ENCODE measurements around the gene ANKRD55.
"Not testable (repeated sequence)": the region's sequence is repeated elsewhere in the genome, so short reads cannot be mapped to it uniquely, and the experiment has no call there.

The ANKRD55 gene

DNA sequence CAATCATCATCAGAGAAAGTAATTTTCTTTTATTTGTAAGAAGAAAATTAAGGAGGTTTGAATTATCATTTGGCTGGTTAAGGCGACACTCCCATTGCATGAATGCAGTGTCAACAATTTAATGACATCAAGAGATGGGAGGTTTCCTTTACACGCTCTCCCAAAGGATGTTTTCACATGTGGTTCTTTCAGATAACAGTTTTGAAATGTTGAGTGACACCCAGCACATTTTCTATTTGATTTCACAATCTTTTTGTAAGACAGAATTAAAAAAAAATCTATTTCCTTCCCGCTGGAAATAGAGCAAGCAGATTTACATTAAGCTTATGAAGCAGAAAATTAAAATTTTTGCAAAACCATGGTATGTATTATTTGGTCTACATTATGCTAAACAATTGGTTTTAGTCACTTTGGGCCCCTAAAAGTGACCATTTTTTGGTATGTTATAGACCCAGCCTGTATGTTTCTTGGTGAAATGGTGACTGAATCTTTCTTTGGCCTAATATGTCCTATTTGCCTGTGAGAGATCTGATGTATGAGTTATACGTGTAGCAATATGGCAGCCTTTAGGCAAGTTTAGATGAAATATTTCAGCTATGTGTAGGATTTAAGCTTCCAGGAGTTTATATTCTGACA is 18.9 kb upstream of the ANKRD55 start:
- no peak for DNase-seq

DNA sequence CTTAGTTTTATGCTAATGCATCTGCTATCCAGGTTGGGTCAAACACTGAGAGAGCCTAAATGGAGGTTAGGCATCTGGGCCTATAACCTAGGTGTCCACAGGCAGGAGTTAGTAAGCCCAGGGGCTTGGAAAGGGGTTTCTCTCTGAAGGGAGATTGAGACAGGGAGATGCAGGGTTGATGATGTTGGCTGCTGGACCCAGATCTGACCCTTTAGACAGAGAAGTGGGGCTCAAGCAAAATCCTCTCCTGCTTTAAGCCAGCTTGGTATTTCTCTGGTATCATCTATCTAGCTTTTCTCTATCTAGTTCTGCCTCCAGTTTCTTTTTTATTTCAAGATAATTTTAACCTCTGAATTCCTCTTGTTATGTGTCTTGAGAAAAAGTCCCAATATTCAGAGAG is 18.3 kb upstream of the ANKRD55 start:
- DNase-seq = no peak

DNA sequence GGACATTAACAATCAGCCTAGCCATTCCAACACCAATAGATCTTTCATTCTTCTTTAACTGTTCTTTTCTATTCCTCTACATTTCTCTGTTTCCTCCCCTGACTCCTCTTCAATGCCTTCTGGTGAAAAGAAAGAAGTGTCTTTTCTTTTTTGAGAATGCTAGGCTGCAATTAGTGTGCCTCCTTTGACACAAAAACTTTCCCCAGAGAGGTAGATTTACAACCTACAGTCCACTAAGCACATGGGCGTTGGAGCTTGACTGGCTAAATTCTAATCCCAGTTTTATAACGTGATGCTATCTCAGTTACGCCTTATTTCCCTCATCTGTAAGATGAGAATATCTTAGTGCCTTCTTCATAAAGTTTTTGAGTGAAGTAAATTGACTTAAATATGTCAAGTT is 16.9 kb upstream of the ANKRD55 start:
- DNase-seq = no peak

DNA sequence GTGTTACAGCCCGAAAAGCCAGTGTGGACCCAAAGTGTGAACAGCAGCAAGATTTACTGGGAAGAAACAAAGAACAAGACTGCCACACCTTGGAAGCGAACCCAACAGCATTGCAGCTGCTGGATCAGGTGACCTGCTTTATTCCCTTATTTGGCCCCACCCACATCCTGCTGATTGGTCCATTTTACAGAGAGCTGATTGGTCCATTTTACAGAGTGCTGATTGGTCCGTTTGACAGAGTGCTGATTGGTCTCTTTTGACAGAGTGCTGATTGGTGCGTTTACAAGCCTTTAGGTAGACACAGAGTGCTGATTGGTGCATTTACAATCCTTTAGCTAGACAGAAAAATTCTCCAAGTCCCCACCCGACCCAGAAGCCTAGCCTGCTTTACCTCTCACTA is 16.0 kb upstream of the ANKRD55 start:
- DNase-seq = not testable (repeated sequence)

DNA sequence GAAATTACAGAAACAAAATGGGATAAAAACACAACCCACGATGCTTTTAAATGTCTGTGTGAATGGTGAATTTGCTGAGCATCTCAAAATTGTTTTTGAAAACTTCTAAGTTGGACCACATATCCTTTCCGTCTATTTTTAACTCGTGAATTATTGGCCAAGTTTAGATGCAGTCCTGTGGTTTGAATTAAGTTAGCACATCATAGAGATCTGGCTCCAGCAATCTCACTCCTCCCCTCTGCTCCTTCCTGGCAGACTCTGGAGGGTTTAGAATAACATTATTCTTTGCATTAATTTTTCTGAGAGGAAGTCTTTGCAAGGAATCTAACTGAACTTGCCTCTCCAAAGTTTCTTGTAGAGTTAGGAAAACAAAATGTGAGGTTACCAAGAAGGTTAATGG is 14.5 kb upstream of the ANKRD55 start:
- no peak for DNase-seq

DNA sequence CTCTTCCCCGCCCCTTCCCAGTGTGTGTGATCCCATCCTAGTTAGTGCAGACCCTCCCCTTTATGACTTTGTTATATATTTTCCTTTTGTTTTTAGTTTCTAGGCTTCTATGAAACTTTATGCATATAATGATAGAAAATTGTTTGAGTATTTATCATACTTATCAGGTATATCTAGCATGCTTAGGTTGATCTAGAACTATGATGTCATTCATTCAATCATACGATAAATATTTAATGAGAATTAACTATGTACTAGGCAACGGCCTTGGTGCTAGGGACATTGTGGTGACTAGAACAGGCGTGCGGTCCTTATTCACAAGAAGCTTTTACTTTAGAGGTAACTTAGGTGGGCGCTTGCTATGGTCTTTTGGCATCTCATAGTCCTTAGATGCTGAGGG is 13.6 kb upstream of the ANKRD55 start:
- DNase-seq = no peak

DNA sequence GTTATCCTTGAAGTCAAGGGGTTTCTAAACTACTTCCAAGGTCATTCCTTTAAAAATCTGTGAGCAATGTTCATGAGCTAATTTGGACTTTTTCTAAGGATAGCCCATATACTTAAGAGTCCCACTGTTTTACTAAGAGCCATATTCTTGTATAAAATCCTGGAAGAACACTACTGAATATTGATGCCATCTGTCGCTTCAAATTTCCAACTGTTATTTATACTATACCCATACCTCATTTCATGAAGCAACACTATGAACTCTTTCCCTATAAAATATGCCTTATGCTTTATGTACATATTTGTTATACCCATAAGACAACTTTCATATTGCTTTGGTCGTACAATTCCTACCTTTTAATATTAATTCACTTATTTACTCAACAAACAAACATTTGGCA is 12.4 kb upstream of the ANKRD55 start:
- DNase-seq = no peak

DNA sequence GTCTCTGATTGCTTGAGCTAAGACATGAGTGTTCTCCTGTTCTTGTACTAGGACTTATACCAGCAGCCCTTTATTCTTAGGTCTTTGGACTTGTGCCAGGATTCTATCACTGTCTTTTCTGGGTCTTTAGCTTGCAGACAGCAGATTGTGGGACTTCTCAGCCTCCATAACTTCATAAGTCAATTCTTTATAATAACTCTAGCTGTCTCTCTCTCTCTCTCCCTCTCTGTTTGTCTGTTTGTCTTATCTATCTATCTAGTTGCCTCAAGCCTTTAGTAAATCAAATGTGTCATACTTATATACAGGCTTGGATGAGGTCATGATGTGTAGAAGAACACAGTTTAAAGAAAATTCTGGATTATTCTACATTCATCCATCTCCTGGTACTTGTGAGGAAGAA is 11.5 kb upstream of the ANKRD55 start:
- DNase-seq = no peak

DNA sequence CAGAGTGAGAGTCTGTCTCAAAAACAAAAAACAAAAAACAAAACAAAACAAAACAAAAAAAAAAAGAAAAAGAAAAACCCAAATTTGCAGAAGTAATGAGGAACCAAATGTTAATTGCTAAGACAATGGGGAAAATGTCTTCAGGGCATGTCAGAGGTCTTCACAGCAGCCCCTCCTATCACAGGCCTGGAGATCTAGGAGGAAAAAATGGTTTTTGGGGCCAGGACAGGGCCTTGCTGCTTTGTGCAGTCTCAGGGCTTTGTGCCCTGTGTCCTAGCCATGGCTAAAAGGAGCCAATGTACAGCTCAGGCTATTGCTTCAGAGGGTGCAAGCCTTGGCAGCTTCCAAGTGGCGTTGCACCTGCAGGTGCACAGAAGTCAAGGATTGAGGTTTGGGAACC is 9.1 kb upstream of the ANKRD55 start:
- not testable (repeated sequence) for DNase-seq

DNA sequence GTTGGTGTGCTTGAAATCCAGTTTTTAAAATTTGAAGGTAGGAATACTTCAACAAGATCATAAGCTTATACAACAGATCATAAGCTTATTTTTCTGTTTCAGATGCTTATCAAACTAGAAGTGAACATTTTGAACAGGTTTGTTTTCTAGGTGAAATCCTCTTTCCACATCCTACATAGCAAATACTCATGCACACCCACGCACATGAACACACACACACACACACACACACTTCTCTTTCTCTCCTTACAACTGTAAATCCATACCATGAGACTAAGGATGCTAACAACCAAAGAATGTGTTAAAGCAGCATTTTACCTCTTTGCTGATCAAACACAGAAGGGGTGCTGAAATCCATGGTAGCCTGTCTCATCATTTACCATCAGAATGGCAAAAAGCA is 592 bp downstream of the ANKRD55 start:
- no peak for DNase-seq

DNA sequence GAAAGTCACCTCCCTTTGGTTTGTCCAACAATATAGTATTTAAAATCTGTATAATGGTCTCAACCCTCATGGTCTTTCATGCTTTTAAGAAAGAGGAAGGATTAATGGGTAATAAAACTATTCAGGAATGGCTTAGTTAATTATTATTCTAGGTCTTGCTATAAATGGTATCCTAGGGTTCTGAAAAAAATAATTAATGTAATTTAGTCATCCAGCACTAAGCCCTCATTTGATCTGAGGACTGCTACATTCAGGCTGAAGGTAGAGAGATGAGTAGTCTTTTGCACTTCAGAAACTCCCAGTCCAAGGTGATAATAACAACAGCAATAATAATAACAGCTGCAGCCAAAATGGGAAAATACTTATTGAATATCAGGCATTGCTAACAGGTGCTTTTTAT is 2.6 kb downstream of the ANKRD55 start:
- DNase-seq = no peak

DNA sequence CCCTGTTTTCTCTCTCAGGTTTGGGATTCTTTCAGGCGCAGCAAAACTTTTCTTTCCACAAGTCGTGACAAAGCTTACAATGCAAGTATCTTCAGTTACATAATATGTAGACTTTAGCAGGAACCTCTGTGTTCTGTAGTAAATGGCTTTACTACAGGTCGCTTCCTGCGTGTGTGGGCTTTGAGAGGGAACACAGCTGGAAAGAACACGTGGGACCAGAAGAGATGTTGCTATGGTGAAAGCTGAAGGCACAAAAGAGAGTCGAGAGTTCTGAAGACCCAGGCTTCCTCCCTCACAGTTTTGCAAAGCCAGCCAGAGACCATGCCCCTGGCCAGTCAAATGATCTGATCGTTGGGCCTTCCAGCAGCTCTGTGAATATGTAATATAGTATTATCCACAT is 4.0 kb downstream of the ANKRD55 start:
- no peak for DNase-seq

DNA sequence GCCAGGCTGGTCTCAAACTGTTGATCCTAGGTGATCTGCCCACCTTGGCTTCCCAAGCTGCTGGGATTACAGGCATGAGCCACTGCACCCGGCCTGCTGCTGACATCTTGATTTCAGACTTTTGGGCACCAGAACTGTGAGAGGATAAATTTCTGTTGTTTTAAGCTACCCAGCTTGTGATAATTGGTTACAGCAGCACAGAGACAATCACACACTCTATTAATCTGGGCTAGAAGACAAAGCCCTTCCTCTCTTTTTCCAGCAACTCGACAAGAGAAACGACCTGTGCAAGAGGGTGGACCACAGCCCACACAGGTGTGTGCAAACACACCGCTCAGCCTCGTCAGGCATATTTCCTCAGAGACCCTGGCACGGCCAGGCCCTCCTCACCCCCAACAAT is 4.5 kb downstream of the ANKRD55 start:
- DNase-seq = no peak

DNA sequence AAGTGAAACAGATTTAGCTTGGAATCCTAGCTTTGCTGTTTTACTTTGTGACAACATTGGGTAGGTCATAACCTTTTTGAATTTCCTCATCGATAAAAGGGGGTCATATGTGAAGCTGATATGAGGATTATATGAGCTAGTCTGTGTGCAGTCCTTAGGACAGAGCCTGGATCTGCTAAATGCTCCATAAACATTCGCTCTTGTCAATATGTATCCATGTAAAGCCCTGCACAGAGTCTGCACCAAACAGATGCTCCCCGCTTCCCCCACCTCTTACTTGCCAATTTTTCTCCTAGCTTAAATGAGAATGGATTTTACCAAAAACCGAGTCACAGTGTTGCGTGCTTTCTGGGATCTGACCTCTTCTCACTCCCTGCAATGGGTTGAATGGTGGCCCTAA is 5.4 kb downstream of the ANKRD55 start:
- no peak for DNase-seq

DNA sequence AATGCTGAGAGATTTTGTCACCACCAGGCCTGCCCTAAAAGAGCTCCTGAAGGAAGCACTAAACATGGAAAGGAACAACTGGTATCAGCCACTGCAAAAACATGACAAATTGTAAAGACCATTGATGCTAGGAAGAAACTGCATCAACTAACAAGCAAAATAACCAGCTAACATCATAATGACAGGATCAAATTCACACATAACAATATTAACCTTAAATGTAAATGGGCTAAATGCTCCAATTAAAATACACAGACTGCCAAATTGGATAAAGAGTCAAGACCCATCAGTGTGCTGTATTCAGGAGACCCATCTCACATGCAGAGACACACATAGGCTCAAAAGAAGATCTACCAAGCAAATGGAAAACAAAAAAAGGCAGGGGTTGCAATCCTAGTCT is 9.8 kb downstream of the ANKRD55 start:
- not testable (repeated sequence) for DNase-seq

DNA sequence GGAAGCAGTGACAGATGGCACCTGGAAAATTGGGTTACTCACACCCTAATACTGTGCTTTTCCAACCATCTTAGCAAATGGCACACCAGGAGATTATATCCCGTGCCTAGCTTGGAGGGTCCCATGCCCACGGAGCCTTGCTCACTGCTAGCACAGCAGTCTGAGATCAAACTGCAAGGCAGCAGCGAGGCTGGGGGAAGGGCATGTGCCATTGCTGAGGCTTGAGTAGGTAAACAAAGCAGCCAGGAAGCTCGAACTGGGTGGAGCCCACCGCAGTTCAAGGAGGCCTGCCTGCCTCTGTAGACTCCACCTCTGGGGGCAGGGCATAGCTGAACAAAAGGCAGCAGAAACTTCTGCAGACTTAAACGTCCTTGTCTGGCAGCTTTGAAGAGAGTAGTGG is 11.5 kb downstream of the ANKRD55 start:
- DNase-seq = peak; percentile 17

DNA sequence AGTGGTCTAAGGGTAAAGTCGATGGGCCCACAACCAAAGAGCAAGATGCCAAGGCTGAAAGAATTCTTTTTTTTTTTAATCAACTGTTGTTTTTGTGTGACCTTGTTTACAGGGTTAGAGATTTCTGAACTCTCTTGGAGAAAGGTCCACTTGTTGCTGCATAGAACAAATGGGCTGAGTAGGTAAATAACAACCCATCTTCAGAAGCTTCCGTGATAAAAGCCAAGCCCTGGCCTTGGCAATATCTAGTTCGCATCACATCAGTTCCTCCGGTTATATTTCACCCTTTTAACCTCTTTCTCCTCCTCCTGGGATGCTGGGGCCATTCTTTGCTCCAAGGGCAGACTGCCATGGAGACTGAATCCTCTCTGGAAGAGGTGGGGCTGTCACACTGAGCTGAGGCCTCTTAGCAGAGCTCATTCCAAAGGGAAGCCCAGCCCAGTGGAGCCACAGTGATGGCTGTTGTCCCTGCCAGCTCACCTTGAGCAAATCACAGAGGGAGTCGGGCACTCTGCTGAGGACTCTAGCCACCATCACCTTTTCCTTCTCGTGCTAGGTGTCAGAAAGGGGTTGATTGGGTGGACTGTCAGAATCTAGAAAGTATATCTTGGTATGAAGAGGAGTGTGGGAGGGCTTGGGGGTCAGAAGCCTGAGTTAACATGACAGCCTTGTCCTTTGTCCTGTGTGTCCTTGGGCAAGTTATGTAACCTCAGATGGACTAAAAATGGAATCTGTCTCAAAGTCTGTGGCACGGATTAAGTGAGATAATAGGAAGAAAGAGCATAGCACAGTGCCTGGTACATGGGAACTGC is 17.9 kb downstream of the ANKRD55 start:
- DNase-seq = no peak

DNA sequence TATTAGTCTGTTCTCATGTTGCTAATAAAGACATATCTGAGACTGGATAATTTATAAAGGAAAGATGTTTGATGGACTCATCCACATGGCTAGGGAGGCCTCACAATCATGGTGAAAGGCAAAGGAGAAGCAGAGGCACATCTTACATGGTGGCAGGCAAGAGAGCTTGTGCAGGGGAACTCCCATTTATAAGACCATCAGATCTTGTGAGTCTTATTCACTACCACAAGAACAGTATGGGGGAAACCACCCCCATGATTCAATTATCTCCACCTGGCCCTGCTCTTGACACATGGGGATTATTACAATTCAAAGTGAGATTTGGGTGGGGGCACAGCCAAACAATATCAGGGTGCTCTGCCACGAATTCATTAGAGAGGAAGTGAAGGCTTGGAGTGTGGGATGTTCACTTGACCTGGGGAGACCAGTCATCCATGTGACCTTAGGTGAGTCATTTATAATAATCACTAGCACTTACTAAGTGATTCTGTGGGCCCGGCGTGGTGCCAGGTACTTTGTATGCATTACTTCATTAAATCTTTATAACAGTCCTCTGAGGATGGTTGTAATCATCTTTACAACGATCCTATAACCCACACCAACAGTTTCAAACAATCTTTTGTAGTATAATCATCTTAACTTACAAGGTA is 19.1 kb downstream of the ANKRD55 start:
- not testable (repeated sequence) for DNase-seq

DNA sequence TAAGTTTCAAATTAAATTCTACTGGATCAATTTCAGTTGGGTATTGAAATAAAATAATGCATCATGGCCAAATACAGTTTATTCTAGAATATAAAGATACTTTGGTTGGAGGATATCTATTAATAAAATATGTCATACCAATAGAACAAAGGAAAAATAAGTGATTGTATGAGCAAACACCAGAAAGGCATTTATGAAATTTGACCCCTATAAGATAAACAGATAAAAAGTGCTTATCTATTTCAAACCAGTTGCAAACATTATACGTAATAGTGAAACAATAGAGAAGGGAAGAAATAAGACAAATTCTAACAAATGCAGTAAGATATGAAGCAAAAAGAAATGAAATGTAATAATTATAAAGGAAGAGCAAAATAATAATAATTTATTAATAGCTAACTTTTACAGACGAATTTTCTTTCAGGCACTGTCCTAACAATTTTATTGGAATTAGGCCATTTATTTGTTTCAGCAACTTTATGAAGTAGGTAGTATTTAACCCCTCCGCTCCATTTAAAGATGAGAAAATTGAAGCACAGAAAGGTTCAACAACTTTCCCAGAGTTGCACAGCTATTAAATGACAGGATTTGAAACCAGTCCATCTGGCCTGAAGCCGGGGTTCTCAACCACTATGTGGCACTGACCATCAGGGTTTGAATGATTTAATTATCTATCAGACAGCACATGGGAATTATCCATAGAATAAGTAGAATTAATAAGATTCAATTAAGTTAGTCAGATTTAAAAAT is 20.8 kb downstream of the ANKRD55 start:
- DNase-seq = no peak

DNA sequence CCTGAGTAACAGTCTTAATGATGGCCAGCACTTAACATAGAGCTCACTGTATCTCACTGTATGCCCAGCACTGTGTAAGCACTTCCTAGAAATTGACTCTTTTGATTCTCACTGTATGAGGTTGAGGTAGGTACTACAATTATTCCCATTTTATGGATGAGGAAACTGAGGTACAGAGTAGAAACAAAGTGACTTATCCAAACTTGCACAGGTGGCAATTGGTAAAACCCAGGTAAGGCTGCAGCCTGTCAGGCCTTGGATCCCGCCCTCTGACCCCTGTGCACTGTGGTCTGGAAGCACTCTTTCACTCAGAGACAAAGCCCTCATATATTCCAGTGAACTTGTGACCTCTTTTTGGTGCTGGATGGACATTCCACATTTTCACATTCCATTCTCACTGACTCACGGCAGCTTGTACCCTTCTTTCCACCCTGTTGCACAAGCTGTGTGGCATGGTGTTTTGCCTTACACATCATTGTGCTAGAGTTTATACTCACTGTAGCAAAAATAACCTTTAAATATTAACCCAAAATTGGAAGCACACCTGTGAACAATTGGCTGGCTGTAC is 21.7 kb downstream of the ANKRD55 start:
- no peak for DNase-seq

DNA sequence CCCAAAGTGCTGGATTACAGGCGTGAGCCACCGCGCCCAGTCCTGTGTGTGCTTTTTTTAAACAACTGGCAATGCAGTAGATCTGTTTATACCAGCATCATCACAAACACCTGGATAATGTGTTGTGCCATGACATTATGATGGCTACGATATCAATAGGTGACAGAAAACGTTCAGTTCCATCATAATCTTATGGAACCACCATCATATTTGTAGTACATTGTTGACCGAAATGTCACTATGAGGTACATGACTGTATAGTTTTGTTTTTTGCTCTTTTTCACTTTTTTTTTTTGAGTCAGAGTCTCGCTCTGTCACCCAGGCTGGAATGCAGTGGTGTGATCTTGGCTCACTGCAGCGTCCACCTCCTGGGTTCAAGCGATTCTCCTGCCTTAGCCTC is 24.4 kb downstream of the ANKRD55 start:
- DNase-seq = no peak

DNA sequence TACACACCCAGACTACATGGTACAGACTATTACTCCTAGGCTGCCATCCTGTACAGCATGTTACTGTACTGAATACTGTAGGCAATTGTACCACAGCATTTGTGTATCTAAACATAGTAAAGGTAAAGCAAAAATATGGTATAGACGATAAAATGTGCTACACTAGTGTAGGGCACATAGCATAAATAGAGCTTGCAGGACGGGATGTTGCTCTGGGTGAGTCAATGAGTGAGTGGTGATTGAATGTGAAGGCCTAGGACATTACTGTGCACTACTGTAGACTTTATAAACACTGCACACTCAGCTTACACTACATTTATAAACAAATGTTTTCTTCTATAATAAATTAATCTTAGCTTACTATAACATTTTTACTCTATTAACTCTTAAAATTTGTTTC is 25.6 kb downstream of the ANKRD55 start:
- DNase-seq = no peak
